GM21423 (cell line): ENCODE data around the gene EBF4.
"Not testable (repeated sequence)": the region's sequence is repeated elsewhere in the genome, so short reads cannot be mapped to it uniquely, and the experiment has no call there.

Experiments used
- ATAC-seq: cut with Tn5 transposase; IDR thresholded peaks from one replicate; pipeline ENCODE4 v1.9.1; 2021; ENCODE audit warnings: mild to moderate bottlenecking, moderate library complexity; ENCODE audit not compliant: unreplicated experiment

The EBF4 gene

DNA sequence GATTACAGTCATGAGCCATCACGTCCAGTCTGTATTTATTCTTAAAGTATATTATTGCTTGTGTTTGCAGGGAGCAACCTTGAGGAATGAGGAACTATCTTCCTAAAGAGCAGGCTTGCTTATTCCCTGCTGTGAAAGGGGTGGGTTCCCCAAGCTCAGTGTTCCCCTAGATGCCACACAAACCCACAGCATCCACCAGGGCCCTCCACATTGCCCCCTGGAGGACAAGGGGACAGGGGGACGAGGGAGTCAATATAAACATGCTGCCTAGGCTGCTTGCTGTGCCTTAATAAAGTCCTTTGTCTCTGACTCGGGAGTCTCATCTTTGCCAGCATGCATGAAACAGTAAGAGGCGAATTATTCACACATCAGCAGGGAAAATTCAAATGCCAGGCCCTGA lies 20.6 kb upstream of the EBF4 start:
- no peak for ATAC-seq

DNA sequence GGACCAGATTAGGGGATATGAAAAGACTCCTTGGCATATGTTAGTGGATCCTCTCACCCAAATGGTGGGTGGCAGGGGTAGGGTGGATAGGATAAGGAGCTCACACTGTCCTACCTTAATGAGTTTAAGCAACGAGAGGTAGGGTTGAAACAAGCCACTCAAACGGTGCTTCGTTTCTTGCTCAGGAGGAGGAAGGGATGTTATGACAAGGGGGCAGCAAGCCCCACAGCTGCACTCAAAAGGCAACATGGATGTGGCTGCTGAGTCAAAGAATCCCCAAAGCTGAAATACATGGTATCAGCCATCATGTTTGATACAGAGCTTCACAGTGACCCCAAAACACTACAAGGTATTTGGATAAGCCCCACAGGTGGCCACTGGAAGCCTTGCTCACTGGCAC lies 20.1 kb upstream of the EBF4 start:
- no peak for ATAC-seq

GRCh38 chr20:2673453-2673852 lies 19.1 kb upstream of the EBF4 start:
- ATAC-seq = no peak

- ATAC-seq = no peak
These were observed 12.5 kb upstream of the EBF4 start for GRCh38 chr20:2680046-2680445.

GRCh38 chr20:2682040-2682439 lies 10.5 kb upstream of the EBF4 start:
- not testable (repeated sequence) for ATAC-seq

DNA sequence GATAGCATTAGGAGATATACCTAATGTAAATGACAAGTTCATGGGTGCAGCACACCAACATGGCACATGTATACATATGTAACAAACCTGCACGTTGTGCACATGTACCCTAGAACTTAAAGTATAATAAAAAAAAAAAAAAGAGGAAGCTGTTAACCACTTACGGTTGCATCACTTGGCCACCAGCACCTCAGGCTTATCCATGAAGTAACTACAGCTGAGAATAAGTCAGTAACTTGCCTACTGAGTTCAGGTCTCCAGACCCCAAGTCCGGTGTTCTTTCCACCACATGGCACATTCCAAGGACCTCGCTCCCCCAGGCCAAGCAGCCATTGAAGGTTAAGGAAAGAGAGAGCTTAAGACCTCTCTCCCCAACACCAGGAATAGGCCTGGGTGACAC lies 7.8 kb upstream of the EBF4 start:
- ATAC-seq = not testable (repeated sequence)

- no peak for ATAC-seq
These were observed 5.1 kb upstream of the EBF4 start for GRCh38 chr20:2687514-2687913.

GRCh38 chr20:2688041-2688591 lies 4.5 kb upstream of the EBF4 start:
- ATAC-seq = no peak

DNA sequence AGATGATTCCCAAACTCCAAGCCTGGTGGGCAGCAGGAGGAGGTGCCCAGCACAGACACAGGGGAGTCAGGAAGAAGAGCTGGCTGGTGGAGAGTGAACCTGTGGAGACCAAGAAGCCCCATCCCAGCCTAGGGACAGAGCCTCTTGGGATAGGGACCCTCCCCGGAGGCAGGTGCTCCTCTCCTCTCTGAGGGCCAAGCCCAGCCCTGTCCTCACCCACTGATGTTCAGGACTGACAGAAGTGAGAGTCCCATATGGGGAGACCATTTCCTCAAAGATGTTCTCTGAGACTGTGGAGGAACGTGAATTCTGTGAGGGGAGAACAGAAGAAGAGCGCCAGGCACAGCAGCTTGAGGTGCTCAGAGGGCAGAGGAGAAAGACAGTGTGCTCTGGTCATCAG lies 2.4 kb upstream of the EBF4 start:
- no peak for ATAC-seq

DNA sequence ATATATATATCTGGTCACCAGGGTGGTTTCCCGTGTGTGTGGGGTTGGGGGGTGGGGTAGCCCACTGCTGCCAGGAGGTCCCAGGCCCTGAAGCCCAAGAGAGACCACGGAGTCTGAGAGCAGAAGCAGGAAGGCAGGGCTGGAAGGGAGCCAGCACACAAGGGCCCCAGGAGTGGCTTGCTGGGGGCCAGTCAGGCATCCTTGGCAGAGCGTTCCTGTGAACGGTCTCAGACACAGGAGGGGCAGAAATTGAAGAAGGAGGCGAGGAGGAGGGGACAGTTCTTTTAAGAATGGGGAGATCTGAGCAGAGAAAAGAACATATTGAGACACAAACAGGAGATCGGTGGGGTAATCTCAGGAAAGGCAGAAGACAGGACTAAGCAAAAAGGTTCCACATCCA lies 1.9 kb upstream of the EBF4 start:
- ATAC-seq = no peak

GRCh38 chr20:2691127-2691526 lies 1.5 kb upstream of the EBF4 start:
- ATAC-seq = no peak

- no peak for ATAC-seq
These were observed 931 bp upstream of the EBF4 start for GRCh38 chr20:2691663-2692035.

- no peak for ATAC-seq
These were observed 306 bp downstream of the EBF4 start for GRCh38 chr20:2692886-2693285.

- no peak for ATAC-seq
These were observed 867 bp downstream of the EBF4 start for GRCh38 chr20:2693286-2694007.

DNA sequence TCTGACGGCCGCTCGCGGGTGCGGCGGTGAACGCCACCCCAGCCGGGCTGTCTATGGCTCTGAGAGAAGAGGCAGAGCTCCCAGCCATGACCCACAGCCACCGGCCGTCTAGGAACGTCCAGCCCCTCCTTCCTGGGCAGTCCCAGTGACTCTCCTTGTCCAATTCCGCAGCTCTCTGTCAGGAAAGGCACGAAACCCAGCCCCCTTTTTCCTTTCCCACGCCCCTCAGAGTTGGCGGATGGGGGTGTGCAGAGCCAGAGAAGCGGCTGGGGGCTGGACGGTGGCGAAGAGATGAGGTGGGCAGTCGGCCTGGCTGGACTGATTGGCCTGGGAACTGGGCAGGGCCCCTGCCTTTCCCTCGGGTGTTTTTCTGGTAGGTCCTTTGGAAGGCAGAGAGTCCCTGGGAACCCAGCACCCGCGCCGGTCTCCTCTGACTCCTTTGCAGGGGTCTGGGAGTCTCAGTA lies 1.5 kb downstream of the EBF4 start:
- no peak for ATAC-seq

- ATAC-seq = no peak
These were observed 1.9 kb downstream of the EBF4 start for GRCh38 chr20:2694519-2694918.

DNA sequence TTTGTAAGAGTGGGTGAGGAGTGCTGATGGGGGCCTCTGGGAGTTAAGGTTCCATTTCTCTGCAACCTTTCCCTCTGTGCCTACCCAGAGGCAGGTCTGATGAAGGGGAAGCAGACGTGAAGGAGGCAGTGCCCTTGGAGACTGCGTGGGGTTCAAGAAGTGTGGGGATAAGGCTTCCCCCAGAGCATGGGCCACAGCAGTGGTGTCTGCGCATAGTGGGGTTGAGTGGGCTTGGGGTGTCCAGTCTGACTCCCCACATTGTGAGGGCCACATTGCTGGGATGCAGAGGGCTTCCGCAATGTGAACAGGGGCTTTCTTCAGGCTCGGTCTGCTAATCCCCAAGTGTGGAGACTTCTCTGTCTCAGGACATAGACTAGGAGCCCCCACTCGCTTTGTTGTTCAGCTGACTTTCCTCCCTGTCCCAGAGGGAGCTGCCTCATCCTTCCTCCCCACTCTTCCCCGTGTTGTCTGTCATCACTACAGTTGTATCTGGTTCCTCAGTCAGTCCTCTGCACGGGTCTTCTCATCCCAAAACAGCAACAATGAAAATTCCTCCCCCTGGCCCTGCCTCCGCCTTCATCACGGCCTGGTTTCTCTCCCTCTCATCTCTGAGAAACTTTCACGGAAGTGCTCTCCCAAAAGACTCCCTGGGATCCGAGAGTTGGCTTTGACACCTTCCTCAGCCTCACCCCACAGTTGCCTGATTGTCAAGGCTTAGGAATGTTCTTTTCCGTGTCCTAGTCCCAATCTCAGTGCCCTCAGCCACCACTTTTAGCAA lies 2.8 kb downstream of the EBF4 start:
- ATAC-seq = no peak

DNA sequence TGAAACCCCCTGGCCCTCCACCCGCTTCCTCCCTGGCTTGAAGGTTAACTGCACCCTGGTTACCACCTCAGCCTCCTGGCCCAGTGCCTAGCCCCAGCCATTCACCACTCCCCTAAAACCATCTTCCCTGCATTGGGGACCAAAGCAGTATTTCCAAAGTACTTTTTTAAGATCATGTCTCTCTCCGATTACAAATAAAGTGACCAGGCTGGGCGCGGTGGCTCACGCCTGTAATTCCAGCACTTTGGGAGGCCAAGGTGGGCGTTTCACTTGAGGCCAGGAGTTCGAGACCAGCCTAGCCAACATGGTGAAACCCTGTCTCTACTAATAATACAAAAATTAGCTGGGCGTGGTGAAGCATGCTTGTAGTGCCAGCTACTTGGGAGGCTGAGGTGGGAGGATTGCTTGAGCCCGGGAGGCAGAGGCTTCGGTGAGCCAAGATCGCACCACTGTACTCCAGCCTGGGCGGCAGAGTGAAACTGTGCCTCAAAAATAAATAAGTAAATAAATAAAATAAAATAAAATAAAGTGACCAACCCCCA lies 3.5 kb downstream of the EBF4 start:
- not testable (repeated sequence) for ATAC-seq

- no peak for ATAC-seq
These were observed 4.1 kb downstream of the EBF4 start for GRCh38 chr20:2696646-2697045.

DNA sequence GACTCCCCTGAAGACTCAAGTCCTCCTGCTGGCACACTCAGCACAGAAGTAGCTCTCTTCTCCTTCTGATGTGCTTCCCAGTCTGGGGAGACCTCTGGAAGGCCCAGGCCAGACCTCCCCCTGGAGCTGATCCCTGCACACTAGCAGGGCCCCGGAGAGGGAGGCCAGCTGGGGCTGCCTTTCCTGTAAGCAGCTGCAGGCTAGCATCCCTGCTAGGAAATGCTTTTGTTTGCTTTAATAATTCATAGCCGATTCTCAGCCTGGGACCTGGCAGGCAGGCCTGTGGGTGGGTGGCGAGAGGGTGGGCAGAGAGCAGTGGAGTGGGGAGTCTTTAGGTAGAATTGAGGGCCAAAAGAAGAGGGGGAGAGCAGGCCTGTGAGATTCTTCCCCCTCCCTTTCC lies 5.2 kb downstream of the EBF4 start:
- ATAC-seq = no peak

- ATAC-seq = no peak
These were observed 5.7 kb downstream of the EBF4 start for GRCh38 chr20:2698186-2698817.
